Small intestine (tissue), 7 donors: ENCODE results near the gene ABL2. TPM values are rescaled to one million over a fixed set of nuclear protein-coding genes. Genes with fewer than 3 reads are reported as not detected.
"Not testable (repeated sequence)": the region's sequence is repeated elsewhere in the genome, so short reads cannot be mapped to it uniquely, and the experiment has no call there.

Experiments used
- DNase-seq, 2 donors: peaks; one replicate each; pipeline versions ENCODE4 v3.0.0 to v3.0.0-alpha.2; 2013
- FAIRE-seq: peaks from 2 replicates; lab custom pipeline; 2012; peaks lifted over from hg19 to GRCh38; lab: Jason Lieb, UNC
- H3K27ac ChIP-seq, 3 donors: one replicate each; pipeline ENCODE4 v1.5.1; 2013; ENCODE audit warnings: low read length in 2 of 3, mild to moderate bottlenecking in 2 of 3, control low read depth in 1 of 3, inconsistent platforms in 1 of 3, low read depth in 1 of 3, moderate library complexity in 1 of 3
- H3K27me3 ChIP-seq, 3 donors: one replicate each; pipeline ENCODE4 v1.6.1; 2013; ENCODE audit warnings: low read length in 3 of 3, inconsistent platforms in 1 of 3; ENCODE audit not compliant: control insufficient read depth in 3 of 3, insufficient read depth in 3 of 3
- H3K36me3 ChIP-seq, 3 donors: one replicate each; pipeline ENCODE4 v1.6.1; 2013; ENCODE audit warnings: low read length in 3 of 3, inconsistent platforms in 1 of 3, low read depth in 1 of 3, mild to moderate bottlenecking in 1 of 3, moderate library complexity in 1 of 3; ENCODE audit not compliant: control insufficient read depth in 3 of 3, insufficient read depth in 2 of 3
- H3K4me1 ChIP-seq, 3 donors: one replicate each; pipeline ENCODE4 v1.6.1; 2013; ENCODE audit warnings: low read length in 2 of 3, inconsistent platforms in 1 of 3, low read depth in 1 of 3, mild to moderate bottlenecking in 1 of 3, moderate library complexity in 1 of 3; ENCODE audit not compliant: control insufficient read depth in 3 of 3, insufficient read depth in 2 of 3
- H3K4me3 ChIP-seq, 3 donors: one replicate each; pipeline ENCODE4 v1.5.1; 2013; ENCODE audit warnings: low read length in 3 of 3, control low read depth in 1 of 3, inconsistent platforms in 1 of 3, low read depth in 1 of 3, mild to moderate bottlenecking in 1 of 3, moderate library complexity in 1 of 3
- H3K9me3 ChIP-seq, 2 donors: one replicate each; pipeline ENCODE4 v1.6.1; 2013; ENCODE audit warnings: low read depth in 1 of 2, low read length in 1 of 2; ENCODE audit not compliant: control insufficient read depth in 2 of 2, insufficient read depth in 1 of 2
- WGBS, 3 donors: extraction: QIAGEN DNeasy Blood & Tissue Kit; methylation state at CpG; one replicate each; pipeline ENCODE4 v1.1.7; 2013; 5-methylcytosine and 5-hydroxymethylcytosine counted together
- polyA plus RNA-seq, 4 donors: library from polyadenylated mRNA; stranded (reverse) in 3 of 4; unstranded in 1 of 4; fragments of 200-250 nt in 3 of 4; fragments of 120-200 nt in 1 of 4; gene quantifications; one replicate each; pipeline versions ENCODE4 v1.2.1 to v1.2.3, GENCODE V29; 2013
- donor health status: healthy with polysubstance abuse.
- donor health status: control.
- donor health status: control.
- donor health status: Bipolar disorder and iron deficiency.
- donor health status: healthy.

ABL2 gene
- polyA plus RNA-seq, 4 donors = 1.6 to 8.1 (median 3.0) TPM

GRCh38 chr1:179252606-179253005 is 23.1 kb upstream of the ABL2 start:
- WGBS, 3 donors = 71 to 97% (median 93%) methylated on average over 4 of the region's 4 CpGs
- DNase-seq = no peak
- Histone ChIP-seq H3K27me3 (no peaks in the 10 kb centered on the region), H3K4me3 (no peak overlapping the region), H3K9me3 (no peaks in the 10 kb centered on the region), H3K36me3 (no peaks in the 10 kb centered on the region), H3K27ac (no peak overlapping the region), H3K4me1 (no peaks in the 10 kb centered on the region)
- no peak for FAIRE-seq

- no peaks in the 10 kb centered on the region for H3K9me3 ChIP-seq
- 0 to 49% (median 3%) methylated on average over 1 of the region's 1 CpG for WGBS, 3 donors
- no peaks in the 10 kb centered on the region for H3K36me3 ChIP-seq
- no peaks in the 10 kb centered on the region for H3K27me3 ChIP-seq
- FAIRE-seq (no peak), DNase-seq (peak; percentile 59 to 67)
- H3K4me1 ChIP-seq = no peaks in the 10 kb centered on the region
- no peak overlapping the region for H3K27ac ChIP-seq
- no peak overlapping the region for H3K4me3 ChIP-seq
These were observed 22.2 kb upstream of the ABL2 start for GRCh38 chr1:179251675-179252074.

GRCh38 chr1:179247923-179248322 is 18.4 kb upstream of the ABL2 start:
- 83 to 95% (median 87%) methylated on average over 9 of the region's 9 CpGs for WGBS, 3 donors
- H3K27ac ChIP-seq = no peak overlapping the region
- H3K36me3 ChIP-seq = no peaks in the 10 kb centered on the region
- FAIRE-seq (no peak), DNase-seq (no peak)
- H3K4me1 ChIP-seq = no peaks in the 10 kb centered on the region
- H3K9me3 ChIP-seq = no peaks in the 10 kb centered on the region
- H3K27me3 ChIP-seq = no peaks in the 10 kb centered on the region
- H3K4me3 ChIP-seq = no peak overlapping the region

DNA sequence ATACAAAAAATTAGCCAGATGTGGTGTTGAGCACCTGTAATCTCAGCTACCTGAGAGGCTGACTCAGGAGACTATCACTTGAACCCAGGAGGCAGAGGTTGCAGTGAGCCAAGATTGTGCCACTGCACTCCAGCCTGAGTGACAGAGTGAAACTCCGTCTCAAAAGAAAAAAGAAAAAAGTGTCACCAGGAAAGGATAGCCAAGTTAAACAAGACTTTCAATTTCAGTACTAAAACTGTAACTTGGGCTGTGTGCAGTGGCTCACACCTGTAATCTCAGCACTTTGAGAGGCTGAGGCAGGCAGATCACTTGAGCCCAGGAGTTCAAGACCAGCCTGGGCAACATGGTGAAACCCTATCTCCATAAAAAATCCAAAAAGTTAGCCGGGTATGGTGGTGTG is 15.9 kb upstream of the ABL2 start:
- 55 to 80% (median 64%) methylated on average over 2 of the region's 2 CpGs for WGBS, 3 donors
- H3K9me3 ChIP-seq, H3K27ac ChIP-seq, H3K4me1 ChIP-seq, FAIRE-seq, H3K4me3 ChIP-seq, H3K27me3 ChIP-seq, DNase-seq, H3K36me3 ChIP-seq: not testable (repeated sequence)

DNA sequence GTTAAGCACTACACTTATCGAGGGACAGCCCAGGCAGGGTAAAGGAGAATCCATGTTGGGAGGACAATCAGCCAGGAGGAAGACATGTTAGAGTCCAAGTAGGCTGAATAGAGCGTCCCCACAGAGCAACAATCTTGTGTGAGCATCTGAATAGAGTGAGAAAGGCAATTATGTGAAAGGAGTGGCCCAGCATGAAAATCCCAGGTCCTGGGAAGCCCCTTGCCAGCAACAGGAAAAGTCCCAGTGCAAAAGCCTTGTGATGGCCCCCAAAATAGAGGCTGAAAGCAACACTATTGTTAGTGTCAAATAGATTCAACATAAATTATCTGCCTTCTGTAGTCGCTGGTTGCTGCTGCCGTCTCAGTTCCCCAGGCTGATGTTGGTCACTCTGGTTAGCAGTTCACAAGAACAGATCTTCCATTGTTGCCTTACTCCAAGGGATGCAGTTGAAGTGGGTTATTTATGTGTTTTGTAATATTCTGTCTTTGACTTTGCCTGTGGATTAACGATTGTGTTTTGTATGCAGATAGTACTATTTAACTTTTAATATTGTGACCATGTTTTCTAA is 12.1 kb upstream of the ABL2 start:
- WGBS, 3 donors = 83 to 89% (median 85%) methylated on average over 5 of the region's 5 CpGs
- no peak for DNase-seq
- H3K4me1 ChIP-seq = no peaks in the 10 kb centered on the region
- H3K4me3 ChIP-seq = no peak overlapping the region
- H3K27me3 ChIP-seq = no peaks in the 10 kb centered on the region
- no peak overlapping the region for H3K27ac ChIP-seq
- no peak for FAIRE-seq
- no peaks in the 10 kb centered on the region for H3K36me3 ChIP-seq
- H3K9me3 ChIP-seq = no peaks in the 10 kb centered on the region

GRCh38 chr1:179237222-179237621 is 7.7 kb upstream of the ABL2 start:
- Histone ChIP-seq H3K4me1 (no peaks in the 10 kb centered on the region), H3K27me3 (no peaks in the 10 kb centered on the region), H3K36me3 (no peaks in the 10 kb centered on the region), H3K27ac (no peak overlapping the region), H3K9me3 (no peaks in the 10 kb centered on the region), H3K4me3 (no peak overlapping the region)
- WGBS, 3 donors = 63 to 74% (median 67%) methylated on average over 4 of the region's 4 CpGs
- no peak for FAIRE-seq
- DNase-seq = no peak

DNA sequence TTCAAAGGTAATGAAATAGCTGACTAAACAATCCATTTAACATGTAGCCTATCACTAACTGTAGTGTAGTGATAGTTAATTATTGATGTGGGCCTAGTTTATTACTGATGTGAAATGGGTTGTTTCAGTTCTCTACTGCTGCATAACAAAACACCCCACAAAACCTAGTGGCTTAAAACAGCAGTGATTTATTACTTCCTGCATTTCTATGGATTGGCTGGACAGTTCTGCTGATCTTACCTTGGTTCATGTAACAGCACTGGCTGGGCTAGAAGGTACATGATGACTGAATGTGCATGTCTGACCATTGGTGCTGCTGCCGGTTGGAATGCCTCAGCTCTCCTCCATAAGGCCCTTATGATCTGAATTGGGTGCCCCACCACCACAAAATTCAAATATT is 5.4 kb upstream of the ABL2 start:
- H3K9me3 ChIP-seq = no peaks in the 10 kb centered on the region
- FAIRE-seq (no peak), DNase-seq (peak in 1 of 2 donors; percentile 13)
- H3K27ac ChIP-seq = no peak overlapping the region
- no peaks in the 10 kb centered on the region for H3K27me3 ChIP-seq
- 93 to 100% (median 96%) methylated on average over 1 of the region's 1 CpG for WGBS, 3 donors
- H3K4me1 ChIP-seq = peaks cover 0 to under 1% (median 0%) of the 10 kb centered on the region in 3 donors
- no peaks in the 10 kb centered on the region for H3K36me3 ChIP-seq
- H3K4me3 ChIP-seq = no peak overlapping the region

GRCh38 chr1:179231923-179232322 is 2.4 kb upstream of the ABL2 start:
- no peak overlapping the region for H3K4me3 ChIP-seq
- FAIRE-seq = no peak
- WGBS, 3 donors = 86 to 91% (median 89%) methylated on average over 4 of the region's 4 CpGs

DNA sequence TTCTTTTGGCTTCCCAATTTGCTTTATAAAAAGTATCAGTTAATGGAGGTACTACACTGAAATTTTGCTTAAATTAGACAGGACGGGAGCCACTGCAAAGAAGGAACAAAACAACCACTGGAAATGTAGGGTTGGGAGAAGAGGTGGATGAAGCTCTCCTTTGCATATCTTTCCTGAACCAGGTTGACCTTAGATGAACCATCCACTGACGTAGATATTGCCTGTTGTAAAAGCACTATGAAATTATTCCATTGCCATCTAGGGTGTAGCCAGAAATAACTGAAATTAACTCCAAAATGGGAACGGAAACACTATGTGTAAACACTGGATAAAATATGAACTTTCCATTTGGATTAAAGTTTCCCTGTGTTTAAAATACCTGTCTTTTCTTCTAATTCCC is 1.2 kb upstream of the ABL2 start:
- no peaks in the 10 kb centered on the region for H3K27me3 ChIP-seq
- FAIRE-seq = no peak
- DNase-seq = peak in 1 of 2 donors; percentile 48
- peaks cover 0 to 7% (median 2%) of the 10 kb centered on the region in 3 donors for H3K4me1 ChIP-seq
- no peaks in the 10 kb centered on the region for H3K36me3 ChIP-seq
- H3K4me3 ChIP-seq = no peak overlapping the region
- no peaks in the 10 kb centered on the region for H3K9me3 ChIP-seq
- no peak overlapping the region for H3K27ac ChIP-seq
- 17 to 41% (median 37%) methylated on average over 3 of the region's 3 CpGs for WGBS, 3 donors

More at GRCh38 chr1:179231923-179232322, 2.4 kb upstream of the ABL2 start:
- DNase-seq = no peak
- Histone ChIP-seq H3K27ac (no peak overlapping the region), H3K9me3 (no peaks in the 10 kb centered on the region), H3K27me3 (no peaks in the 10 kb centered on the region), H3K36me3 (no peaks in the 10 kb centered on the region), H3K4me1 (peaks cover 0 to 7% (median 2%) of the 10 kb centered on the region in 3 donors)
